GM12878 (cell line): ENCODE data around the gene UACA. TPM values are rescaled to one million over a fixed set of nuclear protein-coding genes. Genes with fewer than 3 reads are reported as not detected.

Experiments used
- ATAC-seq: fragments of 200-7000 bp; cut with Tn5 transposase; 3 replicates; pipeline ENCODE4 v1.9.1; 2020; ENCODE audit warnings: mild to moderate bottlenecking, moderate library complexity
- BruUV-seq: library from RNA; stranded (reverse); fragments of 400-500 nt; replicated peaks from 2 replicates; lab custom pipeline; 2021; lab: Mats Ljungman, UMichigan
- CTCF ChIA-PET: fragments of 300-600 bp; sonication (Branson Sonifier 250); formaldehyde crosslinking; extraction: SDS; loops from one replicate; lab custom pipeline; 2021; ENCODE audit warnings: inconsistent platforms; lab: Yijun Ruan, JAX
- POLR2A ChIA-PET: fragments of 350-600 bp; formaldehyde crosslinking; extraction: SDS; loops from one replicate; lab custom pipeline; 2021; ENCODE audit warnings: inconsistent platforms; lab: Charles Lee
- RAD21 ChIA-PET: fragments of 300-600 bp; sonication (Branson Sonifier 250); formaldehyde crosslinking; loops from one replicate; lab custom pipeline; 2023; ENCODE audit warnings: antibody characterized with exemption; ENCODE audit not compliant: unreplicated experiment; lab: Charles Lee
- SMC1A ChIA-PET: fragments of 300-600 bp; sonication (Branson Sonifier 250); formaldehyde crosslinking; loops from one replicate; lab custom pipeline; 2023; ENCODE audit not compliant: unreplicated experiment, uncharacterized antibody; lab: Charles Lee
- DNase-seq: peaks from one replicate; pipeline ENCODE4 v3.0.0-alpha.2; 2011; ENCODE audit warnings: low read depth, low spot score
- FAIRE-seq: peaks from 3 replicates; lab custom pipeline; 2011; peaks lifted over from hg19 to GRCh38; lab: Jason Lieb, UNC
- H2AFZ ChIP-seq: 2 replicates; pipeline ENCODE4 v1.6.0; 2011; ENCODE audit warnings: low read depth, low read length, control low read depth; ENCODE audit not compliant: control insufficient read depth
- H3K27ac ChIP-seq: 2 replicates; pipeline ENCODE4 v1.5.1; 2011; ENCODE audit warnings: control low read depth; ENCODE audit not compliant: control insufficient read depth, insufficient read depth
- H3K27me3 ChIP-seq, 2 experiments: replicated peaks in 1 of 2; 2 replicates each; pipeline versions ENCODE4 v1.6.0 to v1.6.1; 2011; ENCODE audit warnings: low read length in 1 of 2; ENCODE audit not compliant: control insufficient read depth in 2 of 2, insufficient read depth in 2 of 2
- H3K36me3 ChIP-seq, 2 experiments: 2 replicates each; pipeline ENCODE4 v1.5.1; 2011; ENCODE audit warnings: low read length in 1 of 2; ENCODE audit not compliant: control insufficient read depth in 2 of 2, insufficient read depth in 2 of 2
- H3K4me1 ChIP-seq: 2 replicates; pipeline ENCODE4 v1.6.1; 2011; ENCODE audit warnings: mild to moderate bottlenecking, low read length, moderate library complexity, mixed read lengths; ENCODE audit not compliant: control insufficient read depth, insufficient read depth
- H3K4me2 ChIP-seq: 2 replicates; pipeline ENCODE4 v1.6.0; 2011; ENCODE audit warnings: control low read depth; ENCODE audit not compliant: control insufficient read depth, insufficient read depth
- H3K4me3 ChIP-seq: fragments of 200-600 bp; sonication (generic); 2 replicates; pipeline ENCODE4 v1.5.1; 2016
- H3K79me2 ChIP-seq: 2 replicates; pipeline ENCODE4 v1.6.0; 2011; ENCODE audit warnings: low read length; ENCODE audit not compliant: control insufficient read depth, insufficient read depth
- H3K9ac ChIP-seq: 2 replicates; pipeline ENCODE4 v1.8.0; 2011; ENCODE audit warnings: low read length, control low read depth, mixed read lengths; ENCODE audit not compliant: control insufficient read depth, insufficient read depth
- H3K9me3 ChIP-seq: replicated peaks from 3 replicates; pipeline ENCODE4 v1.5.1; 2011; ENCODE audit warnings: mild to moderate bottlenecking, low read length; ENCODE audit not compliant: control insufficient read depth, insufficient read depth
- H4K20me1 ChIP-seq: 2 replicates; pipeline ENCODE4 v1.6.0; 2011; ENCODE audit not compliant: control insufficient read depth, insufficient read depth
- BMI1 ChIP-seq: fragments of 450-650 bp; IDR thresholded peaks from 2 replicates; pipeline ENCODE4 v1.6.1; 2016; ENCODE audit warnings: mild to moderate bottlenecking, moderate library complexity, borderline replicate concordance
- EP300 ChIP-seq, 2 experiments: fragments of 150-350 bp in 1 of 2; IDR thresholded peaks; 2 replicates each; pipeline ENCODE4 v1.6.1; 2011 to 2012; ENCODE audit warnings: low read depth in 2 of 2, low read length in 2 of 2, borderline replicate concordance in 1 of 2, improper control_type of control experiment in 1 of 2, inconsistent platforms in 1 of 2; ENCODE audit not compliant: control insufficient read depth in 1 of 2
- EZH2 ChIP-seq: IDR thresholded peaks from 2 replicates; pipeline ENCODE4 v1.6.1; 2012; ENCODE audit warnings: low read depth, mild to moderate bottlenecking, control low read depth, inconsistent platforms, low read length, borderline replicate concordance; ENCODE audit not compliant: control insufficient read depth
- GATAD2B ChIP-seq: fragments of 450-650 bp; conservative IDR thresholded peaks from 2 replicates; pipeline ENCODE4 v1.6.1; 2017; ENCODE audit warnings: low read depth, mild to moderate bottlenecking, moderate library complexity
- IRF4 ChIP-seq: IDR thresholded peaks from 2 replicates; pipeline ENCODE4 v1.6.1; 2011; ENCODE audit warnings: low read depth, low read length
- JUND ChIP-seq: IDR thresholded peaks from 2 replicates; pipeline ENCODE4 v1.6.1; 2012; ENCODE audit warnings: low read depth, mild to moderate bottlenecking, low read length, improper control_type of control experiment, moderate library complexity
- NFYB ChIP-seq: IDR thresholded peaks from 2 replicates; pipeline ENCODE4 v1.6.1; 2011; ENCODE audit warnings: low read depth, mild to moderate bottlenecking, low read length, improper control_type of control experiment, moderate library complexity; ENCODE audit not compliant: insufficient read depth
- NR2C1 ChIP-seq: fragments of 450-650 bp; IDR thresholded peaks from 2 replicates; pipeline ENCODE4 v1.6.1; 2017; ENCODE audit warnings: antibody characterized with exemption, mild to moderate bottlenecking, moderate library complexity
- SPI1 ChIP-seq: IDR thresholded peaks from 2 replicates; pipeline ENCODE4 v1.6.1; 2011; ENCODE audit warnings: low read depth, mild to moderate bottlenecking, low read length, moderate library complexity, borderline replicate concordance; ENCODE audit not compliant: insufficient read depth
- TAF1 ChIP-seq: IDR thresholded peaks from 2 replicates; pipeline ENCODE4 v1.6.1; 2011; ENCODE audit warnings: mild to moderate bottlenecking, low read depth, low read length, borderline replicate concordance
- YY1 ChIP-seq: IDR thresholded peaks from 2 replicates; pipeline ENCODE4 v1.6.1; 2011; ENCODE audit warnings: low read depth, mild to moderate bottlenecking, low read length
- WGBS: methylation state at CpG from one replicate; pipeline ENCODE4 v1.1.6; 2016; ENCODE audit warnings: low lambda C conversion rate; ENCODE audit not compliant: insufficient replicate concordance, insufficient coverage; ENCODE audit errors: missing lambda C conversion rate; 5-methylcytosine and 5-hydroxymethylcytosine counted together
- in situ Hi-C: fragments of 300-500 bp; cut with MboI; formaldehyde crosslinking; loops from 9 replicates; pipeline ENCODE4 v1.14.3; 2018; ENCODE audit warnings: mixed read lengths
- intact Hi-C: fragments of 100-400 bp; cut with micrococcal nuclease; formaldehyde crosslinking; loops from one replicate; pipeline ENCODE4 v1.14.2; 2022; ENCODE audit not compliant: unreplicated experiment
- polyA plus RNA-seq, 11 experiments: library from polyadenylated mRNA; depleted of rRNA in 4 of 11; unstranded in 6 of 11; stranded (reverse) in 5 of 11; fragments of >200 nt; fragmentation: Nextera tagmentation in 4 of 11; fragmentation: Illumina TruSeq in 1 of 11; extraction: Ambion mirVana in 4 of 11; extraction: Trizol in 1 of 11; gene quantifications; 1 replicate in 1 of 11; 2 replicates in 10 of 11; pipeline versions ENCODE4 v1.2.1 to v1.2.3, GENCODE V29; 2011 to 2016; ENCODE audit warnings: inconsistent platforms in 2 of 11, missing spikeins in 2 of 11, low read depth in 1 of 11
- total RNA-seq, 4 experiments: library from RNA; depleted of rRNA in 3 of 4; stranded (reverse); fragments of >200 nt in 3 of 4; fragmentation: Illumina TruSeq in 1 of 4; extraction: Trizol in 1 of 4; gene quantifications; 2 replicates each; pipeline versions ENCODE4 v1.2.1 to v1.2.3, GENCODE V29; 2013 to 2021
- TF ChIP-seq, protein P1 (sequence below): IDR thresholded peaks from 2 replicates; pipeline ENCODE4 v1.6.1; 2012; ENCODE audit warnings: low read depth, low read length, improper control_type of control experiment
- TF ChIP-seq, protein P2 (sequence below): IDR thresholded peaks from 2 replicates; pipeline ENCODE4 v1.6.1; 2011; ENCODE audit warnings: borderline replicate concordance, low read depth, mild to moderate bottlenecking, moderate library complexity, mixed read lengths, low read length; ENCODE audit not compliant: insufficient read depth; ENCODE audit errors: extremely low read length
- TF ChIP-seq, protein P3 (sequence below): IDR thresholded peaks from 2 replicates; pipeline ENCODE4 v1.6.1; 2011; ENCODE audit warnings: mild to moderate bottlenecking, low read depth, low read length, moderate library complexity; ENCODE audit not compliant: insufficient replicate concordance
- TF ChIP-seq, protein P4 (sequence below): fragments of 450-650 bp; formaldehyde crosslinking; IDR thresholded peaks from 2 replicates; pipeline ENCODE4 v1.4.0; 2020; ENCODE audit warnings: mild to moderate bottlenecking, moderate library complexity
- TF ChIP-seq, protein P5 (sequence below): fragments of 450-650 bp; IDR thresholded peaks from 2 replicates; pipeline ENCODE4 v1.6.1; 2014; ENCODE audit warnings: mild to moderate bottlenecking

UACA gene
- total and polyA plus RNA-seq, 10 of the 15 experiments (the other 5 are each of a cell fraction or from before 2014, with no cell fraction given), result 0.30 to 4.0 (median 2.0) TPM

DNA sequence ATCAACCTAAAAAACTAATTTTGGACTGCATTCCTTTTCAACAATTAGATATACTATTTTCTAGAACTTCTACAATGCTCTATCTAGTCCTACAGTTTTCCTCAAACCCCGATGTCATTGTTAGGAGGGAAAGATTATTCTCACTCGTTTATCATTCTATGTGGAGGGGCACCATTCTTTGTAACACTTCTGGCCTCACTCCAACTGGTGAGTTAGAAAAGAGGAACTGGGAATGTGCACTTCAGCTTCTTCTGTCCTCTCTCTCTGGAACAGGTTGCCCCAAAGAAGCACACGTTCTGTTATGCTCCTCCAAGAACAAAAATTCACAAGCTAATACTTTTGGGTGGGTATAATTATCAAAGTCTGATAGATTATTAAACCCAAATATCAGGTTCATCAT lies 137.9 kb downstream of the UACA start:
- no peak overlapping the region for H3K4me3 ChIP-seq
- ChIA-PET SMC1A (no interaction called here), POLR2A (no interaction called here), CTCF (no interaction called here), RAD21 (no interaction called here)
- H4K20me1 ChIP-seq, result no peaks in the 10 kb centered on the region
- no peaks in the 10 kb centered on the region for H3K36me3 ChIP-seq
- peak; percentile 65 for FAIRE-seq
- WGBS, result 7% methylated on average over 3 of the region's 3 CpGs
- peaks cover 0 to 1% of the 10 kb centered on the region in 2 experiments; a peak in 1 of 4 replicates for H3K27me3 ChIP-seq
- no TSS peak for BruUV-seq
- intact Hi-C loops, result no loop called here
- H3K9me3 ChIP-seq, result no peaks in the 10 kb centered on the region
- no peak overlapping the region for H3K27ac ChIP-seq
- H2AFZ ChIP-seq, result peak overlapping the region; percentile 29; the same call in 1 of the 2 replicates
- peak overlapping the region; percentile 17; the same call in 1 of the 2 replicates for H3K4me2 ChIP-seq
- in situ Hi-C loops, result no loop called here
- H3K79me2 ChIP-seq, result no peaks in the 10 kb centered on the region
- peak; percentile 45; the same call in 2 of the 3 replicates for ATAC-seq
- DNase-seq, result no peak
- H3K4me1 ChIP-seq, result no peaks in the 10 kb centered on the region
- H3K9ac ChIP-seq, result no peak overlapping the region
- TF ChIP-seq NFYB (no peak), IRF4 (peak; percentile 94), EZH2 (no peak), JUND (no peak), EP300 (IDR thresholded peaks at IDR 0.05; ENCODE audit: borderline replicate concordance in 1 of 2, control insufficient read depth in 1 of 2, low read depth in 2 of 2, low read length in 2 of 2) (no peak), TAF1 (no peak), GATAD2B (no peak), NR2C1 (no peak), YY1 (no peak), BMI1 (no peak), SPI1 (peak; percentile 97)
- TF ChIP-seq, protein P1, sequence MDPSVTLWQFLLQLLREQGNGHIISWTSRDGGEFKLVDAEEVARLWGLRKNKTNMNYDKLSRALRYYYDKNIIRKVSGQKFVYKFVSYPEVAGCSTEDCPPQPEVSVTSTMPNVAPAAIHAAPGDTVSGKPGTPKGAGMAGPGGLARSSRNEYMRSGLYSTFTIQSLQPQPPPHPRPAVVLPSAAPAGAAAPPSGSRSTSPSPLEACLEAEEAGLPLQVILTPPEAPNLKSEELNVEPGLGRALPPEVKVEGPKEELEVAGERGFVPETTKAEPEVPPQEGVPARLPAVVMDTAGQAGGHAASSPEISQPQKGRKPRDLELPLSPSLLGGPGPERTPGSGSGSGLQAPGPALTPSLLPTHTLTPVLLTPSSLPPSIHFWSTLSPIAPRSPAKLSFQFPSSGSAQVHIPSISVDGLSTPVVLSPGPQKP, result no peak
- TF ChIP-seq, protein P2, sequence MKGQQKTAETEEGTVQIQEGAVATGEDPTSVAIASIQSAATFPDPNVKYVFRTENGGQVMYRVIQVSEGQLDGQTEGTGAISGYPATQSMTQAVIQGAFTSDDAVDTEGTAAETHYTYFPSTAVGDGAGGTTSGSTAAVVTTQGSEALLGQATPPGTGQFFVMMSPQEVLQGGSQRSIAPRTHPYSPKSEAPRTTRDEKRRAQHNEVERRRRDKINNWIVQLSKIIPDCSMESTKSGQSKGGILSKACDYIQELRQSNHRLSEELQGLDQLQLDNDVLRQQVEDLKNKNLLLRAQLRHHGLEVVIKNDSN, result no peak
- TF ChIP-seq, protein P3, sequence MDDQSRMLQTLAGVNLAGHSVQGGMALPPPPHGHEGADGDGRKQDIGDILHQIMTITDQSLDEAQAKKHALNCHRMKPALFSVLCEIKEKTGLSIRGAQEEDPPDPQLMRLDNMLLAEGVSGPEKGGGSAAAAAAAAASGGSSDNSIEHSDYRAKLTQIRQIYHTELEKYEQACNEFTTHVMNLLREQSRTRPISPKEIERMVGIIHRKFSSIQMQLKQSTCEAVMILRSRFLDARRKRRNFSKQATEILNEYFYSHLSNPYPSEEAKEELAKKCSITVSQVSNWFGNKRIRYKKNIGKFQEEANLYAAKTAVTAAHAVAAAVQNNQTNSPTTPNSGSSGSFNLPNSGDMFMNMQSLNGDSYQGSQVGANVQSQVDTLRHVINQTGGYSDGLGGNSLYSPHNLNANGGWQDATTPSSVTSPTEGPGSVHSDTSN, result no peak
- TF ChIP-seq, protein P4, sequence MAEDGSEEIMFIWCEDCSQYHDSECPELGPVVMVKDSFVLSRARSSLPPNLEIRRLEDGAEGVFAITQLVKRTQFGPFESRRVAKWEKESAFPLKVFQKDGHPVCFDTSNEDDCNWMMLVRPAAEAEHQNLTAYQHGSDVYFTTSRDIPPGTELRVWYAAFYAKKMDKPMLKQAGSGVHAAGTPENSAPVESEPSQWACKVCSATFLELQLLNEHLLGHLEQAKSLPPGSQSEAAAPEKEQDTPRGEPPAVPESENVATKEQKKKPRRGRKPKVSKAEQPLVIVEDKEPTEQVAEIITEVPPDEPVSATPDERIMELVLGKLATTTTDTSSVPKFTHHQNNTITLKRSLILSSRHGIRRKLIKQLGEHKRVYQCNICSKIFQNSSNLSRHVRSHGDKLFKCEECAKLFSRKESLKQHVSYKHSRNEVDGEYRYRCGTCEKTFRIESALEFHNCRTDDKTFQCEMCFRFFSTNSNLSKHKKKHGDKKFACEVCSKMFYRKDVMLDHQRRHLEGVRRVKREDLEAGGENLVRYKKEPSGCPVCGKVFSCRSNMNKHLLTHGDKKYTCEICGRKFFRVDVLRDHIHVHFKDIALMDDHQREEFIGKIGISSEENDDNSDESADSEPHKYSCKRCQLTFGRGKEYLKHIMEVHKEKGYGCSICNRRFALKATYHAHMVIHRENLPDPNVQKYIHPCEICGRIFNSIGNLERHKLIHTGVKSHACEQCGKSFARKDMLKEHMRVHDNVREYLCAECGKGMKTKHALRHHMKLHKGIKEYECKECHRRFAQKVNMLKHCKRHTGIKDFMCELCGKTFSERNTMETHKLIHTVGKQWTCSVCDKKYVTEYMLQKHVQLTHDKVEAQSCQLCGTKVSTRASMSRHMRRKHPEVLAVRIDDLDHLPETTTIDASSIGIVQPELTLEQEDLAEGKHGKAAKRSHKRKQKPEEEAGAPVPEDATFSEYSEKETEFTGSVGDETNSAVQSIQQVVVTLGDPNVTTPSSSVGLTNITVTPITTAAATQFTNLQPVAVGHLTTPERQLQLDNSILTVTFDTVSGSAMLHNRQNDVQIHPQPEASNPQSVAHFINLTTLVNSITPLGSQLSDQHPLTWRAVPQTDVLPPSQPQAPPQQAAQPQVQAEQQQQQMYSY (CRISPR knock-in tag), result no peak
- TF ChIP-seq, protein P5, sequence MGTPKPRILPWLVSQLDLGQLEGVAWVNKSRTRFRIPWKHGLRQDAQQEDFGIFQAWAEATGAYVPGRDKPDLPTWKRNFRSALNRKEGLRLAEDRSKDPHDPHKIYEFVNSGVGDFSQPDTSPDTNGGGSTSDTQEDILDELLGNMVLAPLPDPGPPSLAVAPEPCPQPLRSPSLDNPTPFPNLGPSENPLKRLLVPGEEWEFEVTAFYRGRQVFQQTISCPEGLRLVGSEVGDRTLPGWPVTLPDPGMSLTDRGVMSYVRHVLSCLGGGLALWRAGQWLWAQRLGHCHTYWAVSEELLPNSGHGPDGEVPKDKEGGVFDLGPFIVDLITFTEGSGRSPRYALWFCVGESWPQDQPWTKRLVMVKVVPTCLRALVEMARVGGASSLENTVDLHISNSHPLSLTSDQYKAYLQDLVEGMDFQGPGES, result no peak
